ENCODE data around the gene GBP6.

- TF ChIP-seq CTCF (IDR thresholded peaks at IDR 0.05), result no peak
- no peak for TF ChIP-seq POLR2A (IDR thresholded peaks at IDR 0.05)
These were observed 11.4 kb upstream of the GBP6 start for GRCh38 chr1:89352421-89352820.

Data from heart left ventricle (tissue), 13 donors.